CD4-positive, alpha-beta T cell treated with Interleukin-17A for 1 hour (primary cell): ENCODE data around the gene MFGE8.
"Not testable (repeated sequence)": the region's sequence is repeated elsewhere in the genome, so short reads cannot be mapped to it uniquely, and the experiment has no call there.

Experiments
- DNase-seq: peaks from one replicate; pipeline ENCODE4 v3.0.0-alpha.2; 2020

MFGE8 gene, protein sequence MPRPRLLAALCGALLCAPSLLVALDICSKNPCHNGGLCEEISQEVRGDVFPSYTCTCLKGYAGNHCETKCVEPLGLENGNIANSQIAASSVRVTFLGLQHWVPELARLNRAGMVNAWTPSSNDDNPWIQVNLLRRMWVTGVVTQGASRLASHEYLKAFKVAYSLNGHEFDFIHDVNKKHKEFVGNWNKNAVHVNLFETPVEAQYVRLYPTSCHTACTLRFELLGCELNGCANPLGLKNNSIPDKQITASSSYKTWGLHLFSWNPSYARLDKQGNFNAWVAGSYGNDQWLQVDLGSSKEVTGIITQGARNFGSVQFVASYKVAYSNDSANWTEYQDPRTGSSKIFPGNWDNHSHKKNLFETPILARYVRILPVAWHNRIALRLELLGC

GRCh38 chr15:88913017-88913849 lies at the start of gene MFGE8:
MFGE8 (minus strand) TSS chr15:88913379; CDS start chr15:88913319, 60 bp downstream.
- peak; percentile 69 for DNase-seq

GRCh38 chr15:88959445-88959844 lies 46.3 kb upstream of the MFGE8 start:
- DNase-seq = no peak

DNA sequence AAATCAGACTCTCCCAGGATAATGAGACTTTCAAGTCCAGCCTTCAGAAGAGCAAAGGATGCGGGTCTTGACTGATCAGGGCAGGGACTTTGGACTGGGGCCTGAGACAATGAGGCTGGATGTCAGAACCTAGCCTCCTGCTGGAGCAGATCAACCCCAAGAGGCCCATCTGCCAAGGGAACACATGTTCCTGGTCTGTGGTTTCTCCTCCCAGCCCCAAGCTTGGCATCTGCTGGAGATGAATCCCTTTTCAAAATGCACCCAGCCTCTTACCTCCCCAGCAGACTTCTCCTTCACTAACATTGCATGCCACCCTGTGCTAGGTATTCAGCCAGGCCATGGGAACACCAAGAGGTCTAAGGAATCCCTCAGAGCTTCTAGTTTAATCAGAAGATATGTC lies 43.7 kb upstream of the MFGE8 start:
- no peak for DNase-seq

- no peak for DNase-seq
These were observed 43.1 kb upstream of the MFGE8 start for GRCh38 chr15:88956263-88956662.

DNA sequence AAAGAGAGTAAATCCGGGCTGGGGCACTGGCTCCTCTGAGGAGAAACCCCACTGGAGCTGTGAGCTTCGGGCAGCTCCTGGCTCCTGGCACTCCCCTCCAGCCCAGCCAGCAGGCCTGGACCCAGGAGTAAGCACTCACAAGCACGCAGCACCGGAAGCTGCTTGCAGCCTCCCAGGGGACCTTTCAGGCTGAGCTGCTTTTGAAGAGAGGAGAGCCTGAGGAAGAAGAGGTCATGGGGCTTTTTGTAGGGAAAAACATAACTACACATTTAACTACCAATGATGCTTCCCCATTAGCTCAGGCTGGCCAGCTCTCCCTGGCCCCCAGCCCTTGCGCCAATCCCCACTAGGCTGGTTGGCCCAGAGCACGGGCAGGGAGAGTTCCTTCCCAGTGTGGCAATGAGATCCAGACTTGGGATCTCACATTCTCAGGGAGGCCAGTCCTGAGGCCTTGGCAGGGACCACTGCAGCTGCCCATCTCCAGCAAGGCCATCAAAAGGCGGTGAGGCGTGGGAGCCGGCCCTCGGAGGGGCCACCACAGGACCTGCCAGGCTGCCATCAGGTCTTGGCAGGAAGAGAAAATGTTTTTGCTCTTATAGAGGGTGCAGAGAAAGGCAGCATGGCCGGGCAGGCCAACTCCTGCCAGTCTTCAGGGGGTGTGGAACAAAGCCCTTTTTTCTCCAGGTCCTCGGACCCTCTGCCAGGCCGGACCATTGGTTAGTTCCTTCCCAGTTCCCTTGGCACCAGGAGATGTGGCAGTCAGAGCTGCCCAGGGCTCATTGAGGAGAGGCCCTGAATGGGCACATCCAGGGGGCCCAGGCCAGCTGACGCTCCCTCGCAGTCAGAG lies 41.5 kb upstream of the MFGE8 start:
- no peak for DNase-seq

- DNase-seq = no peak
These were observed 37.5 kb upstream of the MFGE8 start for GRCh38 chr15:88950600-88951160.

- DNase-seq = no peak
These were observed 36.7 kb upstream of the MFGE8 start for GRCh38 chr15:88949734-88950400.

DNA sequence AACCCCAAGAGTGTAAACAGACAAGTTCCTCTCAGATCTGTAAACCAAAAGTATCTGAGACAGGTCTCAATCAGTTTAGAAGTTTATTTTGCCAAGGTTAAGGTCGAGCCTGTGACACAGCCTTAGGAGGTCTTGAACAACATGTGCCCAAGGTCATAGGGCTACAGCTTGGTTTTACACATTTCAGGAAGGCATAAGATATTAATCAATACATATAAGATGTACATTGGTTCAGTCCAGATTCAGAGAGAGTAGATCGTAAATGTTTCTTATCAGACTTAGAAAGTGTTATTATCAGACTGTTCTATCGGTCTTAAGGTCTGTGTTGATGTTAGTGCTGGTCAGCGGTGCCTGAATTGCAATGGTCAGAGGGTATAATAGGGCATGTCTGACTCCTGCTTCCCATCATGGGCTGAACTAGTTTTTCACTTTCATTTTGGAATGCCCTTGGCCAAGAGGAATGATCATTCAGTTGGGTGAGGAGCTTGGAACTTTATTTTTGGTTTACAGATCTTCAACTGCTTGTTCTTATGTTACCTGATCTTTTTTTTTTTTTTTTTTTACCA lies 27.0 kb upstream of the MFGE8 start:
- DNase-seq = no peak

GRCh38 chr15:88939486-88939806 lies 26.3 kb upstream of the MFGE8 start:
- DNase-seq = no peak

DNA sequence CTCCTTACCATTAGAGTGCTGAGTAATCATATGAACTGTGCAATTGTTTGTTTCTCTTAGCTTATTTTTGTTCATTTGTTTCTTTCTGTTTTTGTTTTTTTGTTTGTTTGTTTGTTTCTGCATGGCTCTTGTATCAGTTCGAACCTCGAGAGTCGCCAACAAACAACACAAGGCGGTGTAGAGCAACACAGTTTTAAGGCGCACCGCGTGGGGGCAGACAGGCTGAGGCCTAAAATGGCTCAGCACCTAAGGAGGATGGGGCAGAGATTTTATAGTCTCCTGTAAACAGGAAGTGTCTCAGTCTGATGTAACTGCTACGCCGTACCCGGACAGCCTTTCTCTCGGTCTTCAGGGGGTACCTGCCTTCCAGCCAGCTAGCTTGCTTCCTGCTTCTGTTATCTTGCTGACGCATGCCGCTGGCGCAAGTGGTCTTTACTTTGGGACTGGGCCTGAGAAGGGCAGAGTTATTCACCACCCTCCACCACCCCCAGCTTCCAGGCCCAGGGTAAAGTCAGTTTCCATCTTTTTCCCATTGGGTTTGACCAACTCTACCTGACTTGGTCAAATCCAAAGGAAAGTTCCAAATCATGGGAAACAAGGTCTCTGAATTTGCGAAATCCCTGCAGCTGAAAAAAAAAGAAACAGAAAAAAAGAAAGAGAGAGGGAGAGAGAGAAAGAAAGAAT lies 25.8 kb upstream of the MFGE8 start:
- DNase-seq = no peak

- not testable (repeated sequence) for DNase-seq
These were observed 21.3 kb upstream of the MFGE8 start for GRCh38 chr15:88934449-88934848.

DNA sequence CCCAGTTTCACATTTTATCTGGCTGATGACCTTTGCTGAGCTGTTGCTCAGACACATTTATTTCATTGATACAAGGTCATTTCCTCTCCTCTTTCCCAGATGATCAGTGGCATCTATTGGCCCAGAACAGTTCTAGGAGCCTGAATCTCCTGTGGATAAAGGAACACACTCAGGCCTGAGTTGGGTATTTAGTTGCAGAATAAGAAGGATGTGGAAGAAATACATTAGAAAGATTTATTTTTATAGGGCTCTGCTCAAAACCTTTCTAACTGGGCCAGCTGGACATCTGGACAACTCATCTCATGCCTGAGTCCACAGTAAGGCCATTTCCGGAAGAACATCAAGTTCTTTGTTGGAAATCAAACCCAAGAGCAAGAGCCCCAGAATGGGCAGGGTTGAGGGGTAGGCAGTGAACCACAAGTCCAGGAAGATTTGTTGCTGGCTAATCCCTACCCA lies 19.7 kb upstream of the MFGE8 start:
- no peak for DNase-seq

DNA sequence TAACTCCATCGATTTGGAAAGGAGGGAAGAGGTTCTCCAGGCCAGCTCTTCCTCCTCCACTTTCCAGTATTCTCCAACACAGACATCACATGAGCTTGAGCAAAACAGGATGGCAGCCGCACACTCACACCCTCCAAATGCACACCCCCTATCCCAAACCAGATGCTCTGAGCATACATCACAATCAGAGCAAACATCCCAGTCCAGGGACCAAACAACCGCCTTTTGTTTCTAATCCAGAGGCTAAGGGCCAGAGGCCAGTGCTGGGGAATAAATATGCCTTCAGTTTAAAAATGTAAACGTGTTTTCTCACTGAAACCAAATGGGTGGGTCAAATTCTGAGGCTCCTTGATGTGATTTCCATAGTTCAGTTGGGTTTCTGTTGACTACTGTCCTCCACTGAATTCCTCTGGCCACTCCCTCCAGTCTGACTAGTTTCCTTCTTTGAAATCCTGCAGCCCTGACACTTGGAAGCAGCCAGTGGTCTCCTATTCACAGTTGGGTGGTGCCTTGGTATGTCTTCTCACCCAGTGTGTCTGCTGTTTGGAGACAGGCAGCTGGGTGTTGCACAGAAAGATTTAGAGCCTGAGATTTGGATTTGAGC lies 19.2 kb upstream of the MFGE8 start:
- no peak for DNase-seq

DNA sequence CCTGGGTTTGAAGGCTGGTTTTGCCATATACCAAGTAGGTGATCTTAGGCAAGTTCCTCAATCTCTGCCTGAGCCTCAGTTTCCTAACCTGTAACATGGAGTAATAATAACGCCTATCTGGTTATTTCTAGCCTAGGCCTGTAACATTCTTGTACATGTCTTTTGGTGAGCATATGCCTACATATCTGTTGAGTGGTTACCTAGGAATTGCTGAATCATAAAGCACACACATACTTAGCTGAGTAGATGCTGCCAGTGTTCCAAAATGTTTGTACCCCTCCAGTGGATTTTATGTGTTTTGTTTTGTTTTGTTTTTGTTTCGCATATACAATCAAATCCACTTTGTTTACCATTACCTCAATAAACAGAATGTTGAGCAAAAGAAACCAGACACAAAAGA lies 17.4 kb upstream of the MFGE8 start:
- no peak for DNase-seq

DNA sequence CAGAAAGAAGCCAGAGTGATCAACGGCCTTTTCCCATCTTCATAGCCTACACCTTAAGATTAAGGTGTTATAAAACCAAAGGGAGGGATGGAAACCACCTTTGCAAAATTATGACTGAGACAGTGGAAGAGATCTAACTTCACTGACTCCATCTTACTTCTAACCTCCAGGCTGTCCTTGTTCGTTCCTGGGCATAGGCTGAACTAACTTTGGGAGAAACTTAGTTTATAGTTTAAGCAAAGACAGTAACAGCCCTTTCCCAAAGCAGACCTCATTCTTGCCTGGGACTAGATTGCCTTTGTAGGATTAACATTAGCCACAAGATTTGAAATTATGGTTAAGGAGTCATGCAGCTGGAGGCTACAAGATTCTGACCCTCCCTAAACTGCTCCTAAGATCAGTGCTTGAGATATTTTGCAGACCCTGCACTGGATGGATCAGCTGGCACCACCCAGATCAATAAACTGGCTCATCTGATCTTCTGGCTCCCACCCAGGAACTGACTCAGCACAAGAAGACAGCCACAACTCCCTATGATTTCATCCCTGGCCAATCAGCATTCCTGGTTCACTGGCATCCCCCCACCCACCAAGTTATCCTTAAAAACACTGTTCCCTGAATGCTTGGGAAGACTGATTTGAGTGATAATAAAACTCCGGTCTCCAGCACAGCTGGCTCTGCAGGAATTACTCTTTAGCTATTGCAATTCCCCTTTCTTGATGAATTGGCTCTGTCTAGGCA lies 16.3 kb upstream of the MFGE8 start:
- not testable (repeated sequence) for DNase-seq

GRCh38 chr15:88928192-88928591 lies 15.0 kb upstream of the MFGE8 start:
- DNase-seq = not testable (repeated sequence)

GRCh38 chr15:88925648-88926047 lies 12.5 kb upstream of the MFGE8 start:
- not testable (repeated sequence) for DNase-seq

DNA sequence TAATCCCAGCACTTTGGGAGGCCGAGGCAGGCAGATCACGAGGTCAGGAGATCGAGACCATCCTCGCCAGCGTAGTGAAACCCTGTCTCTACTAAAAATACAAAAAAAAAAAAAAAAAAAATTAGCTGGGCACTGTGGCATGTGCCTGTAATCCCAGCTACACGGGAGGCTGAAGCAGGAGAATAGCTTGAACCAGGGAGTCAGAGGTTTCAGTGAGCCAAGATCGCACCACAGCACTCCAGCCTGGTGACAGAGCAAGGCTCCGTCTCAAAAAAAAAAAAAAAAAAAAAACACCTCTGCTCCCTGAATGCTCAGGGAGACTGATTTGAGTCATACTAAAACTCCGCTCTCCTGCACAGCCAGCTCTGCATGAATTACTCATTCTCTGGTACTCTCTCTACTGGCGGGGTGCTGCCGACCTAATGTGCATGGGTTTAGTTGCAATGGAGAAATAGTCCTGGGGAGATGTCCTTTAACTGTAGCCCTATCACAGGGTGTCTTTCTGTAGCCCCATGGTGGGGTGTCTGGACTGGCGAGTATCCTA lies 7.8 kb upstream of the MFGE8 start:
- not testable (repeated sequence) for DNase-seq

- DNase-seq = no peak
These were observed 7.2 kb upstream of the MFGE8 start for GRCh38 chr15:88920186-88920891.
